HCT116 (cell line): ENCODE results near the gene TBC1D2B. TPM values are rescaled to one million over a fixed set of nuclear protein-coding genes. Genes with fewer than 3 reads are reported as not detected.

Experiments used
- ATAC-seq: fragments of 200-7000 bp; cut with Tn5 transposase; 2 replicates; pipeline ENCODE4 v1.9.1; 2020; ENCODE audit warnings: mild to moderate bottlenecking, moderate library complexity
- BruUV-seq: library from RNA; stranded (reverse); fragments of 400-500 nt; replicated peaks from 2 replicates; lab custom pipeline; 2021; lab: Mats Ljungman, UMichigan
- CTCF ChIA-PET: fragments of 300-600 bp; sonication (Branson Sonifier 250); formaldehyde crosslinking; loops from one replicate; lab custom pipeline; 2021; ENCODE audit warnings: antibody characterized with exemption; lab: Charles Lee
- POLR2A ChIA-PET: fragments of 300-600, 350-600 bp; sonication (Branson Sonifier 250); formaldehyde crosslinking; loops from one replicate; lab custom pipeline; 2021; ENCODE audit warnings: antibody characterized with exemption; lab: Charles Lee
- RAD21 ChIA-PET, 2 experiments: fragments of 300-600 bp; sonication (Branson Sonifier 250); formaldehyde crosslinking; loops; one replicate each; lab custom pipeline; 2023; ENCODE audit warnings: low total read pairs in 2 of 2; ENCODE audit not compliant: uncharacterized antibody in 2 of 2, unreplicated experiment in 2 of 2, low non-redundant PET in 1 of 2; lab: Charles Lee
- DNase-seq: peaks from one replicate; pipeline ENCODE4 v3.0.0-alpha.2; 2010; ENCODE audit warnings: low read depth, low spot score
- H2AFZ ChIP-seq: fragments of 200-600 bp; shearing (Covaris generic), sonication (generic); 2 replicates; pipeline ENCODE4 v1.6.1; 2017; ENCODE audit warnings: low read depth, mixed run types, mixed read lengths, antibody characterized with exemption, low read length; ENCODE audit not compliant: poor library complexity, severe bottlenecking
- H3K27ac ChIP-seq: 2 replicates; pipeline ENCODE4 v1.5.1; 2012; ENCODE audit warnings: low read depth, low read length
- H3K27me3 ChIP-seq: fragments of 200-600 bp; sonication (generic); 2 replicates; pipeline ENCODE4 v1.6.1; 2016; ENCODE audit warnings: mixed run types, low read length, mixed read lengths; ENCODE audit not compliant: insufficient read depth
- H3K36me3 ChIP-seq, 2 experiments: fragments of 200-500 bp in 1 of 2; fragments of 200-600 bp in 1 of 2; sonication (Bioruptor generic) in 1 of 2; sonication (generic) in 1 of 2; 2 replicates each; pipeline versions ENCODE4 v1.5.1 to v1.6.1; 2014 to 2016; ENCODE audit warnings: low read length in 2 of 2, inconsistent platforms in 1 of 2, mixed read lengths in 1 of 2, mixed run types in 1 of 2; ENCODE audit not compliant: insufficient read depth in 2 of 2, control insufficient read depth in 1 of 2
- H3K4me1 ChIP-seq, 2 experiments: fragments of 200-600 bp in 1 of 2; sonication (generic) in 1 of 2; 2 replicates each; pipeline versions ENCODE4 v1.5.1 to v1.6.1; 2012 to 2017; ENCODE audit warnings: low read length in 2 of 2, inconsistent platforms in 1 of 2, mild to moderate bottlenecking in 1 of 2, mixed read lengths in 1 of 2, mixed run types in 1 of 2, moderate library complexity in 1 of 2; ENCODE audit not compliant: insufficient read depth in 2 of 2, control insufficient read depth in 1 of 2
- H3K4me2 ChIP-seq: fragments of 200-600 bp; sonication (generic); 2 replicates; pipeline ENCODE4 v1.6.1; 2017; ENCODE audit warnings: mixed run types, low read length, mixed read lengths
- H3K4me3 ChIP-seq, 2 experiments: fragments of 200-600 bp in 1 of 2; sonication (generic) in 1 of 2; replicated peaks in 1 of 2; 2 replicates each; pipeline ENCODE4 v1.5.1; 2011 to 2016; ENCODE audit warnings: low read length in 2 of 2, control low read depth in 1 of 2, low read depth in 1 of 2, mild to moderate bottlenecking in 1 of 2, mixed read lengths in 1 of 2, mixed run types in 1 of 2
- H3K79me2 ChIP-seq: fragments of 200-600 bp; sonication (generic); 2 replicates; pipeline ENCODE4 v1.6.1; 2017; ENCODE audit warnings: mild to moderate bottlenecking, mixed run types, low read length, moderate library complexity, mixed read lengths; ENCODE audit not compliant: insufficient read depth
- H3K9ac ChIP-seq: fragments of 200-600 bp; sonication (generic); 2 replicates; pipeline ENCODE4 v1.6.1; 2016; ENCODE audit warnings: low read length, mixed read lengths
- H3K9me2 ChIP-seq: fragments of 200-600 bp; sonication (generic), shearing (Covaris generic); 2 replicates; pipeline ENCODE4 v1.6.1; 2017; ENCODE audit warnings: mixed run types, mild to moderate bottlenecking, moderate library complexity; ENCODE audit not compliant: insufficient read depth
- H3K9me3 ChIP-seq, 2 experiments: fragments of 200-500 bp in 1 of 2; fragments of 200-600 bp in 1 of 2; sonication (Bioruptor generic) in 1 of 2; sonication (generic) in 1 of 2; 2 replicates each; pipeline ENCODE4 v1.6.1; 2014 to 2017; ENCODE audit warnings: low read length in 2 of 2, mixed read lengths in 2 of 2, inconsistent platforms in 1 of 2, low read depth in 1 of 2, mild to moderate bottlenecking in 1 of 2, mixed run types in 1 of 2, moderate library complexity in 1 of 2; ENCODE audit not compliant: control insufficient read depth in 1 of 2, insufficient read depth in 1 of 2
- H4K20me1 ChIP-seq: fragments of 200-600 bp; sonication (generic), shearing (Covaris generic); 2 replicates; pipeline ENCODE4 v1.6.1; 2017; ENCODE audit warnings: mixed run types, mild to moderate bottlenecking, moderate library complexity; ENCODE audit not compliant: insufficient read depth
- EGR1 ChIP-seq: IDR thresholded peaks from 2 replicates; pipeline ENCODE4 v1.6.1; 2012; ENCODE audit warnings: low read depth
- ELF1 ChIP-seq: IDR thresholded peaks from 2 replicates; pipeline ENCODE4 v1.6.1; 2012; ENCODE audit warnings: low read depth, borderline replicate concordance
- EZH2 ChIP-seq: fragments of 200-600 bp; sonication (generic); IDR thresholded peaks from 2 replicates; pipeline ENCODE4 v1.6.1; 2017; ENCODE audit warnings: antibody characterized with exemption, mixed run types
- FOSL1 ChIP-seq: IDR thresholded peaks from 2 replicates; pipeline ENCODE4 v1.6.1; 2012; ENCODE audit warnings: low read depth
- RAD21 ChIP-seq: IDR thresholded peaks from 2 replicates; pipeline ENCODE4 v1.6.1; 2012; ENCODE audit warnings: low read depth, mild to moderate bottlenecking
- intact Hi-C: fragments of 100-400 bp; cut with micrococcal nuclease; formaldehyde crosslinking; loops from 2 replicates; pipeline ENCODE4 v1.10.0; 2022
- total RNA-seq: library from RNA; stranded (reverse); gene quantifications from one replicate; pipeline ENCODE4 v1.2.1, GENCODE V29; 2021; ENCODE audit not compliant: unreplicated experiment
- TF ChIP-seq, protein P1 (sequence below), 3 experiments: fragments of 200-600 bp in 1 of 3; sonication (generic) in 1 of 3; IDR thresholded peaks in 2 of 3; conservative IDR thresholded peaks in 1 of 3; 2 replicates each; pipeline ENCODE4 v1.5.1; 2012 to 2017; ENCODE audit warnings: low read depth in 2 of 3, low read length in 2 of 3, antibody characterized with exemption in 1 of 3, borderline replicate concordance in 1 of 3, control low read depth in 1 of 3, mild to moderate bottlenecking in 1 of 3, mixed read lengths in 1 of 3, mixed run types in 1 of 3, moderate library complexity in 1 of 3; ENCODE audit not compliant: insufficient read depth in 1 of 3
- TF ChIP-seq, protein P2 (sequence below): IDR thresholded peaks from 2 replicates; pipeline ENCODE4 v1.6.1; 2012

The TBC1D2B gene
- total RNA-seq, 1 experiment from 2014 or later, result 16.6 TPM

DNA sequence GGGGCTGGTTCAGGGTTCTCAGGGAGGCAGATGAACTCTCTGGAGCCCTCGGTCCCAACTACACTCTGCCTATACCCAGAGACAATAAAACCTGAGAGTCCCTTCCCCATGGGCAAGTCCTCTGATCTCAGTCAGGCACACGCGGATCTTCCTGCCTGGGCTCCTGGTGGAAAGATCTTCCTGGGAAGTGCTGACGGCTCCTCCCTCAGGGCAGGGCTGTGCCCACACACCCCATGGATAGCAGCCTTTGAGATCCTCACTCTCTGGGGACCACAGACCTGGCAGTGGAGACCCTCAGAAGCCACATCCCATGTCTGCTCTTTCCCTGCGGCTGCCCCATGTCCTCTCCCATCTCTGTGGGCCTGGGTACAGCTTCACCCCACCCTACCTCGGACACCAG is 25.2 kb upstream of the TBC1D2B start:
- RAD21 ChIA-PET, result no interaction called here
- Histone ChIP-seq H3K79me2 (no peaks in the 10 kb centered on the region), H4K20me1 (no peaks in the 10 kb centered on the region), H3K4me3 (no peak overlapping the region), H3K4me1 (no peaks in the 10 kb centered on the region), H3K27ac (no peak overlapping the region), H3K27me3 (no peaks in the 10 kb centered on the region), H3K9me3 (no peaks in the 10 kb centered on the region), H3K36me3 (no peaks in the 10 kb centered on the region), H2AFZ (no peak overlapping the region), H3K9me2 (no peaks in the 10 kb centered on the region), H3K4me2 (no peak overlapping the region), H3K9ac (no peak overlapping the region)
- TF ChIP-seq FOSL1 (no peak), RAD21 (no peak), EZH2 (no peak), ELF1 (no peak)
- TF ChIP-seq, protein P1, sequence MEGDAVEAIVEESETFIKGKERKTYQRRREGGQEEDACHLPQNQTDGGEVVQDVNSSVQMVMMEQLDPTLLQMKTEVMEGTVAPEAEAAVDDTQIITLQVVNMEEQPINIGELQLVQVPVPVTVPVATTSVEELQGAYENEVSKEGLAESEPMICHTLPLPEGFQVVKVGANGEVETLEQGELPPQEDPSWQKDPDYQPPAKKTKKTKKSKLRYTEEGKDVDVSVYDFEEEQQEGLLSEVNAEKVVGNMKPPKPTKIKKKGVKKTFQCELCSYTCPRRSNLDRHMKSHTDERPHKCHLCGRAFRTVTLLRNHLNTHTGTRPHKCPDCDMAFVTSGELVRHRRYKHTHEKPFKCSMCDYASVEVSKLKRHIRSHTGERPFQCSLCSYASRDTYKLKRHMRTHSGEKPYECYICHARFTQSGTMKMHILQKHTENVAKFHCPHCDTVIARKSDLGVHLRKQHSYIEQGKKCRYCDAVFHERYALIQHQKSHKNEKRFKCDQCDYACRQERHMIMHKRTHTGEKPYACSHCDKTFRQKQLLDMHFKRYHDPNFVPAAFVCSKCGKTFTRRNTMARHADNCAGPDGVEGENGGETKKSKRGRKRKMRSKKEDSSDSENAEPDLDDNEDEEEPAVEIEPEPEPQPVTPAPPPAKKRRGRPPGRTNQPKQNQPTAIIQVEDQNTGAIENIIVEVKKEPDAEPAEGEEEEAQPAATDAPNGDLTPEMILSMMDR (IDR thresholded peaks at IDR 0.05 in 2 of 3, conservative IDR thresholded peaks at IDR 0.05 in 1 of 3; ENCODE audit: borderline replicate concordance in 1 of 3, insufficient read depth in 1 of 3, low read depth in 2 of 3, low read length in 2 of 3), result no peak
- CTCF ChIA-PET, result no interaction called here
- BruUV-seq, result no TSS peak
- ATAC-seq (no peak), DNase-seq (no peak)
- intact Hi-C loops, result no loop called here
- POLR2A ChIA-PET, result no interaction called here

DNA sequence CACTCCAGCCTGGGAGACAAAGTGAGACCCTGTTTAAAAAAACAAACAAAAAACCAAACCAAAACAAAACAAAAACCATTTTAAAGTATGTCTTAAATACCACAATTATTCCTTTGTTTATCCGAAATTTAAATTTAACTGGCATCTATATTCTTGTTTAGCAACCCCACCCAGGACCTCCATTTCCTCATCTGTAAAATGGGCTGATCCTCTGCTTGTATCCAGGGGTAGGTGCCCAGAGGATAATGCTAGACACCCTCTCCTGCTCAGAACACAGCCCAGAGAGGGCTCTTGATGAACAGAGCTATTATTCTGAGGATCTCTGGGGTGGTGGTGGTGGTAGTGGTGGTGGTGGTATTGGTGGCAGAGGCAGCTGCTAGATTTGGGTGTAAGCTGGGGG is 24.7 kb upstream of the TBC1D2B start:
- ChIA-PET CTCF (no interaction called here), RAD21 (no interaction called here)
- intact Hi-C loops, result no loop called here
- no peaks in the 10 kb centered on the region for H3K36me3 ChIP-seq
- H3K27me3 ChIP-seq, result no peaks in the 10 kb centered on the region
- no peak for DNase-seq
- no peak for TF ChIP-seq RAD21
- no peak for TF ChIP-seq EGR1
- TF ChIP-seq, protein P2, sequence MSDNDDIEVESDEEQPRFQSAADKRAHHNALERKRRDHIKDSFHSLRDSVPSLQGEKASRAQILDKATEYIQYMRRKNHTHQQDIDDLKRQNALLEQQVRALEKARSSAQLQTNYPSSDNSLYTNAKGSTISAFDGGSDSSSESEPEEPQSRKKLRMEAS, result no peak
- TF ChIP-seq, all 23 proteins: peak for 0
- Histone ChIP-seq H3K4me3 (no peak overlapping the region), H3K79me2 (no peaks in the 10 kb centered on the region), H3K27ac (no peak overlapping the region), H4K20me1 (no peaks in the 10 kb centered on the region), H3K4me1 (no peaks in the 10 kb centered on the region), H2AFZ (no peak overlapping the region), H3K4me2 (no peak overlapping the region), H3K9me2 (no peaks in the 10 kb centered on the region), H3K9me3 (no peaks in the 10 kb centered on the region), H3K9ac (no peak overlapping the region)
- ATAC-seq, result no peak
- no TSS peak for BruUV-seq
- POLR2A ChIA-PET, result no interaction called here
